IPS-15b (cell line): Measurements from ENCODE around the gene GPR37.

Experiments used
- H3K27me3 ChIP-seq: one replicate; pipeline ENCODE4 v1.6.1; 2013; ENCODE audit warnings: low read length; ENCODE audit not compliant: control insufficient read depth, insufficient read depth
- H3K36me3 ChIP-seq: one replicate; pipeline ENCODE4 v1.6.1; 2013; ENCODE audit warnings: low read length; ENCODE audit not compliant: control insufficient read depth, insufficient read depth
- H3K4me1 ChIP-seq: one replicate; pipeline ENCODE4 v1.6.1; 2013; ENCODE audit warnings: mild to moderate bottlenecking, low read length; ENCODE audit not compliant: control insufficient read depth, insufficient read depth
- H3K4me3 ChIP-seq: one replicate; pipeline ENCODE4 v1.5.1; 2013; ENCODE audit warnings: low read depth, low read length
- H3K9ac ChIP-seq: one replicate; pipeline ENCODE4 v1.6.1; 2013; ENCODE audit warnings: low read depth, mild to moderate bottlenecking, low read length
- H3K9me3 ChIP-seq: one replicate; pipeline ENCODE4 v1.6.1; 2013; ENCODE audit warnings: mild to moderate bottlenecking, low read length; ENCODE audit not compliant: control insufficient read depth, insufficient read depth

Gene GPR37

GRCh38 chr7:124718032-124718766, 47.4 kb downstream of the GPR37 start:
- Histone ChIP-seq H3K9ac (no peak overlapping the region), H3K36me3 (no peaks in the 10 kb centered on the region), H3K4me1 (no peaks in the 10 kb centered on the region), H3K9me3 (no peaks in the 10 kb centered on the region), H3K27me3 (no peaks in the 10 kb centered on the region), H3K4me3 (no peak overlapping the region)

GRCh38 chr7:124716894-124717293, 48.7 kb downstream of the GPR37 start:
- H3K9me3 ChIP-seq: no peaks in the 10 kb centered on the region
- H3K4me1 ChIP-seq: no peaks in the 10 kb centered on the region
- no peak overlapping the region for H3K9ac ChIP-seq
- H3K4me3 ChIP-seq: no peak overlapping the region
- H3K36me3 ChIP-seq: no peaks in the 10 kb centered on the region
- H3K27me3 ChIP-seq: no peaks in the 10 kb centered on the region

GRCh38 chr7:124713086-124713485, 52.5 kb downstream of the GPR37 start:
- no peak overlapping the region for H3K4me3 ChIP-seq
- H3K9ac ChIP-seq: no peak overlapping the region
- H3K4me1 ChIP-seq: peaks cover 3% of the 10 kb centered on the region
- H3K27me3 ChIP-seq: no peaks in the 10 kb centered on the region
- no peaks in the 10 kb centered on the region for H3K9me3 ChIP-seq
- H3K36me3 ChIP-seq: no peaks in the 10 kb centered on the region

- H3K9ac ChIP-seq: no peak overlapping the region
- no peaks in the 10 kb centered on the region for H3K9me3 ChIP-seq
- no peak overlapping the region for H3K4me3 ChIP-seq
- no peaks in the 10 kb centered on the region for H3K27me3 ChIP-seq
- no peaks in the 10 kb centered on the region for H3K36me3 ChIP-seq
- peaks cover 3% of the 10 kb centered on the region for H3K4me1 ChIP-seq
These were observed 53.6 kb downstream of the GPR37 start for GRCh38 chr7:124712017-124712416.

- H3K4me3 ChIP-seq: no peak overlapping the region
- H3K27me3 ChIP-seq: no peaks in the 10 kb centered on the region
- no peaks in the 10 kb centered on the region for H3K36me3 ChIP-seq
- H3K9ac ChIP-seq: no peak overlapping the region
- no peaks in the 10 kb centered on the region for H3K4me1 ChIP-seq
- H3K9me3 ChIP-seq: no peaks in the 10 kb centered on the region
These were observed 63.2 kb downstream of the GPR37 start for GRCh38 chr7:124702385-124702784.

- Histone ChIP-seq H3K9me3 (no peaks in the 10 kb centered on the region), H3K4me1 (no peaks in the 10 kb centered on the region), H3K36me3 (no peaks in the 10 kb centered on the region), H3K4me3 (no peak overlapping the region), H3K9ac (no peak overlapping the region), H3K27me3 (no peaks in the 10 kb centered on the region)
These were observed 63.6 kb downstream of the GPR37 start for GRCh38 chr7:124701955-124702354.

- Histone ChIP-seq H3K9ac (no peak overlapping the region), H3K4me3 (no peak overlapping the region), H3K4me1 (no peaks in the 10 kb centered on the region), H3K9me3 (no peaks in the 10 kb centered on the region), H3K27me3 (no peaks in the 10 kb centered on the region), H3K36me3 (no peaks in the 10 kb centered on the region)
These were observed 64.9 kb downstream of the GPR37 start for GRCh38 chr7:124700655-124701054.

- H3K27me3 ChIP-seq: no peaks in the 10 kb centered on the region
- H3K9me3 ChIP-seq: no peaks in the 10 kb centered on the region
- H3K4me3 ChIP-seq: no peak overlapping the region
- H3K4me1 ChIP-seq: no peaks in the 10 kb centered on the region
- H3K9ac ChIP-seq: no peak overlapping the region
- H3K36me3 ChIP-seq: no peaks in the 10 kb centered on the region
These were observed 66.6 kb downstream of the GPR37 start for GRCh38 chr7:124698964-124699363.

- H3K9me3 ChIP-seq: no peaks in the 10 kb centered on the region
- H3K4me3 ChIP-seq: no peak overlapping the region
- no peaks in the 10 kb centered on the region for H3K27me3 ChIP-seq
- H3K36me3 ChIP-seq: no peaks in the 10 kb centered on the region
- no peaks in the 10 kb centered on the region for H3K4me1 ChIP-seq
- no peak overlapping the region for H3K9ac ChIP-seq
These were observed 67.8 kb downstream of the GPR37 start for GRCh38 chr7:124697746-124698145.
